GM19240 (cell line): ENCODE measurements around the gene MCC.

Source experiments
- DNase-seq: peaks from one replicate; pipeline ENCODE4 v3.0.0; 2011; ENCODE audit warnings: low spot score; ENCODE audit not compliant: insufficient read length

Gene MCC

DNA sequence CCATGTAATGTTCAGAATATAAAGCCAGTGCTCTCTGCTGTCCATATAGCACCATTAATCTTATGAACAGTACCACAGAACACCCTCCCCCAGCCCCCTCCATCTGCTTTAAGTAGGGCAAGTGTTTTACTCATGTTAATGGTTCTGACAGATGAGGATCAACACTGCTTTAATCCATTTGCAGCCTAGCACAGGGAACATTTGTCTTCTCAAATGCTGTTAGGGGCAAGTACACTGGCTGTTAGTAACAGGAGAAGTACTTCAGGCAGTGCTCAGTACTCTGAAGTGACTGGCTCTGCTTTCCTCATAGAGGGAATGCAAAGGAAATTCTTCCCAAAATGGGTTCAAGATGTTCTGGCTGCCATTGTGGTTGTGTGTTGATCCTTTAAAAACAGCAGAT lies 309.1 kb downstream of the MCC start:
- DNase-seq = no peak

- DNase-seq = no peak
Observed at GRCh38 chr5:113178073-113178779, 310.0 kb downstream of the MCC start.

- DNase-seq = no peak
Observed at GRCh38 chr5:113177225-113177624, 311.0 kb downstream of the MCC start.

- no peak for DNase-seq
Observed at GRCh38 chr5:113176734-113177133, 311.5 kb downstream of the MCC start.

DNA sequence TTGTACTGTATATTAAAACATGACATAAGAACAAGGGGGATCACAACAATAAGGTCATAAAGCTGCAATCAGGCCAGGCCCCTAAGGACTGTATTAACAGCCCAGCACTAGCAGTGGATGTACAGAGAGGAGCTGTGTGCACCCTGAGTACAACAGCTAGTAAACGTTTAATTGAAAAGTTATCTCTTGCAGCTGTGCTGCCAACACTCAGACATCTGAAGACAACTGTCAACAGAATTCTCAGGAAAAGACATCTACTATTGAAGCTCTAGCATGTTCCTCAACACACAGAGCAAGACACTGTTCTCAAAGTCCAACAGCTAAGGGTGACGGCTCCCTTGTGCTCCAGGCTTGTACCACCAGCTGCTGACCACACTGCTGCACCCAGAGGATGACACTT lies 312.1 kb downstream of the MCC start:
- no peak for DNase-seq

DNA sequence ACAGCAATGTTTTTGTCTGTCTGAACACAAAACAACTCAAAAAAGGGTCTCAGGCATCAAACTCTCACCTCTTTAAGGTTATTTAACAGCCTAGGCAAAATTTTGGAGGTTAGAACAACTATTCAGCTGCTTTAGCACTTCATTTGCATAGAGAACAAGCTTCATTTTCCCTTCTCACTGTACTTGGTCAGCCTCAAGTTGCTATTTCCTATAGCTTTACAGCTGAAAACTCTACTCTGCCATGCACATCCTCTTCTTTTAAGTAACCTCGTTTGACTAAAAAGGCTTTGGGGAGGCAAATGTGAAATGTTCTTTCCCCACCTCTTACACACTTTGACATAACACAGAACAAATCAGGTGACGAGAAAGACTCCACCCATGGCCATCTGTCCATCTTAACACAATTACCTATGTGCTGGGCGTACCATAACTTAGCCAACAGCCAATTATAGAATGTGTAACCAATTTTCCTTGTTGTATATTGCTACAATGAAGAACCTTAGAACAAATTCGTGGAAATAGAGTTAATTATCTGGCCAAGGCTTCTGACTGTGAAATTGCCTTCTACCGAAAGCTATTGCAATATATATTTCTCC lies 315.9 kb downstream of the MCC start:
- DNase-seq = no peak

GRCh38 chr5:113171520-113171919 lies 316.7 kb downstream of the MCC start:
- no peak for DNase-seq

- no peak for DNase-seq
Observed at GRCh38 chr5:113170707-113171106, 317.5 kb downstream of the MCC start.

DNA sequence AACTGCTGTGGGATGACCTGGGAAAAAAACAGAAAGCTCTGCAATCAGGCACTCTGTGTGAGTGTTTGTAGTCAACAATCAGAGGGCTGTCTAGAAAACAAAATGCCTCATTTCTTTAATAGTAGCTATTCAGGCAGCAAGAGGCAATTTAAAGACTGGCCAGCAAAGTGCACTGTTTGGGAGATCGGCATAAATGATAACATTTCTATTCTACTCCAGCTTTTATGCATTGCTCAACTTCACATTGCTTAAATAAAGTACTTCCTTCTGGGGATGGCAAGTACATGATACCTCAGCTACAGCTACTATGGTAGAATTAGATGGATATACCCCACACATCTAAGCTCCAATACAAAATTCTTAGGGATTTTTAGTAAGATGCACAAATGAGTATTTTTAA lies 318.5 kb downstream of the MCC start:
- no peak for DNase-seq

DNA sequence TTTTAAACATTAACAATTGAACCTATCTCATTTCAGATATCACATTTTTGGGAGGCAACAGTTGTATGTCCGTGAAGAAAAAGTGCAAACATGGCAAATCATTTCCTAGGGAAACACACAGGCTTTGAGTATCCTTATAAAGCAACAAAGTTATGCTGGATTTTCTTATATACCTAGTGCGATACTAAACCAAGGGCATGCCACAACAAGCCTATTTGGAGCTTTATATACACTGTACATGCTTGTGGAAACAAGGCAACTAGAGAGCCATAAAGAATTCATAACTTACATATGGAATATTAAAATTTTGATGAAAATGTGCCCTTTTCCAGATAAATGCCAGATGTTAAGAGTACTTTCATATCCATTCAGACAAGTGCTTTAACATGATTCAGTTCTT lies 320.3 kb downstream of the MCC start:
- no peak for DNase-seq

- no peak for DNase-seq
Observed at GRCh38 chr5:113166852-113167366, 321.3 kb downstream of the MCC start.

- no peak for DNase-seq
Observed at GRCh38 chr5:113166261-113166660, 322.0 kb downstream of the MCC start.

DNA sequence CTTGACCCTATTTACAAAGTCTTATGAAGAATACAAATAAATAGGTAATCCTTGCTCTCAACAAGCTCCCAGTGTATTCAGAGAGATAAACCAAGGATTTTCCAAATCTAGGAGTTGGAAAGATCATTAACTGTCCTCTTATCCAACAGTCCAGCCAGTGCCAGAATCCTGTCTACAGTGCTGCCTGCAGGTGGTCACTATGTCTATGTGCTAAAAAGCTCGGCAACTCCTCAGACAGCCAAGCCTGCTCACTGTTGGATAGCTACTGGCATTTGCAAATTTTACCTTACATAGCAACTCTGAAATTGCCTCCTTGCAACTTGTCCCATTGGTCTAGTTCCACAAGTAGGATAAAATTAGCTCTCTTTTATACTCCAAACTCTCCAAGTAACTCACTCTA lies 324.2 kb downstream of the MCC start:
- DNase-seq = no peak

GRCh38 chr5:113163328-113163727 lies 324.9 kb downstream of the MCC start:
- no peak for DNase-seq

GRCh38 chr5:113162770-113163169 lies 325.5 kb downstream of the MCC start:
- DNase-seq = no peak

- no peak for DNase-seq
Observed at GRCh38 chr5:113162208-113162607, 326.0 kb downstream of the MCC start.

- no peak for DNase-seq
Observed at GRCh38 chr5:113161806-113162205, 326.4 kb downstream of the MCC start.

- DNase-seq = no peak
Observed at GRCh38 chr5:113157886-113158285, 330.4 kb downstream of the MCC start.

- no peak for DNase-seq
Observed at GRCh38 chr5:113156271-113156877, 331.9 kb downstream of the MCC start.

GRCh38 chr5:113153512-113154097 lies 334.6 kb downstream of the MCC start:
- no peak for DNase-seq

DNA sequence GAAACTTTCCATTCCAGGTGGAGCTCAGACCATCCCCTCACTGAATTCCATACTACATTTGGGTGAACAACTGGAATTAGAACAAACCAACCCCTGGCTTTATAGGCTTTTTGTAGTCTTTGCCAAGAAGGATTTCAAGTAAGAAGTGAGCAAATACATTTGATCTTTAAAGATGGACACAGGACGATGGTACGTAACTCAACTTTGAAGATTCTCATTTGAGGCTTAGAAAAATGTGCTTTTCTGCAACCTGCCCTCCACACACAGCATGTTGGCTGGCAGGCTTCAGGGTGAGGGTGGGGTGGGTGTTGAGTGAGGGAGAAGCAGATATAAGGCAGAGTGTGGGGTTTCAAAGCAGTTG lies 335.9 kb downstream of the MCC start:
- no peak for DNase-seq

- DNase-seq = no peak
Observed at GRCh38 chr5:113151641-113152379, 336.4 kb downstream of the MCC start.
